Stomach (tissue), 9 donors: ENCODE measurements around the gene GALP. TPM values are rescaled to one million over a fixed set of nuclear protein-coding genes. Genes with fewer than 3 reads are reported as not detected.
"Not testable (repeated sequence)": the region's sequence is repeated elsewhere in the genome, so short reads cannot be mapped to it uniquely, and the experiment has no call there.

Source experiments
- DNase-seq, 2 donors: peaks; one replicate each; pipeline versions ENCODE4 v3.0.0 to v3.0.0-alpha.2; 2013 to 2019
- H3K27ac ChIP-seq, 5 donors: fragments of 200-600 bp in 4 of 5; sonication (generic) in 4 of 5; one replicate each; pipeline ENCODE4 v1.5.1; 2013 to 2019; ENCODE audit warnings: mild to moderate bottlenecking in 1 of 5, moderate library complexity in 1 of 5
- H3K27me3 ChIP-seq, 3 donors: fragments of 200-600 bp; sonication (generic); one replicate each; pipeline ENCODE4 v1.5.1; 2017 to 2019; ENCODE audit warnings: mixed run types in 1 of 3
- H3K36me3 ChIP-seq, 4 donors: fragments of 200-600 bp; sonication (generic); 1 replicate in 3 of 4; 2 replicates in 1 of 4; pipeline ENCODE4 v1.5.1; 2016 to 2019
- H3K4me1 ChIP-seq, 4 donors: fragments of 200-600 bp; sonication (generic); one replicate each; pipeline ENCODE4 v1.5.1; 2016 to 2019
- H3K4me3 ChIP-seq, 4 donors: fragments of 200-600 bp; sonication (generic) in 3 of 4; one replicate each; pipeline ENCODE4 v1.5.1; 2016 to 2019; ENCODE audit warnings: mild to moderate bottlenecking in 1 of 4
- H3K9me3 ChIP-seq, 4 donors: fragments of 200-600 bp; sonication (generic); one replicate each; pipeline ENCODE4 v1.5.1; 2016 to 2019
- CTCF ChIP-seq, 7 experiments: fragments of 450-650 bp in 4 of 7; fragments of 200-600 bp in 3 of 7; sonication (generic) in 3 of 7; IDR thresholded peaks; one replicate each; pipeline ENCODE4 v1.5.1; 2016 to 2019; ENCODE audit warnings: antibody characterized with exemption in 7 of 7, control low read depth in 2 of 7, mild to moderate bottlenecking in 1 of 7
- EP300 ChIP-seq: sonication (generic); formaldehyde crosslinking; IDR thresholded peaks from one replicate; pipeline ENCODE4 v1.6.1; 2017; ENCODE audit warnings: antibody characterized with exemption
- POLR2A ChIP-seq, 4 donors: fragments of 450-650 bp; IDR thresholded peaks; one replicate each; pipeline ENCODE4 v1.6.1; 2016; ENCODE audit warnings: antibody characterized with exemption in 4 of 4, control low read depth in 2 of 4, mild to moderate bottlenecking in 1 of 4, moderate library complexity in 1 of 4
- POLR2AphosphoS5 ChIP-seq, 3 donors: sonication (generic); formaldehyde crosslinking; IDR thresholded peaks; one replicate each; pipeline ENCODE4 v1.6.1; 2016; ENCODE audit warnings: antibody characterized with exemption in 3 of 3
- WGBS, 5 donors: extraction: QIAGEN DNeasy Blood & Tissue Kit in 3 of 5; methylation state at CpG; one replicate each; pipeline versions ENCODE4 v1.1.5 to v1.1.7; 2013 to 2018; 5-methylcytosine and 5-hydroxymethylcytosine counted together
- intact Hi-C: fragments of 100-400 bp; cut with DNase I; formaldehyde crosslinking; loops from one replicate; pipeline ENCODE4 v1.15.1; 2023; ENCODE audit warnings: low total_unique reads
- polyA plus RNA-seq, 3 donors: library from polyadenylated mRNA; stranded (reverse); fragments of 200-250 nt; gene quantifications; one replicate each; pipeline ENCODE4 v1.2.3, GENCODE V29; 2013
- total RNA-seq, 5 donors: library from RNA; depleted of rRNA; stranded (reverse); fragments of >200 nt; gene quantifications; one replicate each; pipeline versions ENCODE4 v1.1.0 to v1.2.3, GENCODE V29; 2014 to 2016
- donor health status: healthy with polysubstance abuse.
- donor health status: Bipolar disorder and iron deficiency.
- donor health status: healthy.

GALP gene
- total and polyA plus RNA-seq, 8 donors: not detected

- intact Hi-C loops: no loop called here
Measured at GRCh38 chr19:56191711-56192110, 15.9 kb downstream of the GALP start.

GRCh38 chr19:56193981-56194640 is 18.3 kb downstream of the GALP start:
- Histone ChIP-seq H3K4me1 (no peaks in the 10 kb centered on the region), H3K9me3 (no peaks in the 10 kb centered on the region), H3K4me3 (no peak overlapping the region), H3K27me3 (peaks cover 0 to 13% (median 0%) of the 10 kb centered on the region in 3 donors), H3K27ac (no peak overlapping the region), H3K36me3 (no peaks in the 10 kb centered on the region)
- no peak for DNase-seq
- WGBS, 5 donors: 80 to 91% (median 89%) methylated on average over 12 of the region's 12 CpGs
- intact Hi-C loops: no loop called here
- no peak for TF ChIP-seq CTCF (IDR thresholded peaks at IDR 0.05)
- TF ChIP-seq POLR2A (IDR thresholded peaks at IDR 0.05): no peak
- TF ChIP-seq POLR2AphosphoS5 (IDR thresholded peaks at IDR 0.05): no peak
- no peak for TF ChIP-seq EP300

More at GRCh38 chr19:56191711-56192110, 15.9 kb downstream of the GALP start:
- no peaks in the 10 kb centered on the region for H3K4me1 ChIP-seq
- H3K27me3 ChIP-seq: peaks cover 0 to 24% (median 0%) of the 10 kb centered on the region in 3 donors
- no peaks in the 10 kb centered on the region for H3K9me3 ChIP-seq
- WGBS, 5 donors: 79 to 84% (median 83%) methylated on average over 10 of the region's 10 CpGs
- DNase-seq: no peak
- no peak overlapping the region for H3K27ac ChIP-seq
- H3K36me3 ChIP-seq: no peaks in the 10 kb centered on the region
- H3K4me3 ChIP-seq: no peak overlapping the region
- no peak for TF ChIP-seq EP300
- no peak for TF ChIP-seq CTCF (IDR thresholded peaks at IDR 0.05)
- TF ChIP-seq POLR2AphosphoS5 (IDR thresholded peaks at IDR 0.05): no peak
- no peak for TF ChIP-seq POLR2A (IDR thresholded peaks at IDR 0.05)

GRCh38 chr19:56197646-56198045 is 21.8 kb downstream of the GALP start, which contains the start of gene ZSCAN5B:
Gene ZSCAN5B (minus strand): TSS chr19:56197783. CDS start chr19:56193052, 4,731 bp downstream.
- DNase-seq, H3K4me3 ChIP-seq, H3K36me3 ChIP-seq, H3K9me3 ChIP-seq, H3K27ac ChIP-seq, H3K4me1 ChIP-seq, intact Hi-C loops: not testable (repeated sequence)
- peaks cover 0 to 13% (median 0%) of the 10 kb centered on the region in 3 donors for H3K27me3 ChIP-seq
- WGBS, 5 donors: 84 to 90% (median 86%) methylated on average over 20 to 23 of the region's 23 CpGs

- Histone ChIP-seq H3K27me3 (peaks cover 0 to 8% (median 0%) of the 10 kb centered on the region in 3 donors), H3K4me1 (no peaks in the 10 kb centered on the region), H3K36me3 (no peaks in the 10 kb centered on the region), H3K4me3 (no peak overlapping the region), H3K27ac (no peak overlapping the region), H3K9me3 (no peaks in the 10 kb centered on the region)
- DNase-seq: no peak
- intact Hi-C loops: no loop called here
- 53 to 73% (median 65%) methylated on average over 7 of the region's 7 CpGs for WGBS, 5 donors
- TF ChIP-seq POLR2AphosphoS5 (IDR thresholded peaks at IDR 0.05) (no peak), CTCF (IDR thresholded peaks at IDR 0.05) (no peak), POLR2A (IDR thresholded peaks at IDR 0.05) (no peak), EP300 (no peak)
Measured at GRCh38 chr19:56199687-56200086, 23.9 kb downstream of the GALP start.

GRCh38 chr19:56201973-56202372 is 26.2 kb downstream of the GALP start, which contains the start of gene ZSCAN5C:
Gene ZSCAN5C (plus strand): TSS chr19:56202273. CDS start chr19:56205914, 3,641 bp downstream.
- TF ChIP-seq EP300 (no peak), POLR2AphosphoS5 (IDR thresholded peaks at IDR 0.05) (no peak), POLR2A (IDR thresholded peaks at IDR 0.05) (no peak), CTCF (IDR thresholded peaks at IDR 0.05) (no peak)
- DNase-seq: no peak

GRCh38 chr19:56207581-56207980 is 31.8 kb downstream of the GALP start:
- WGBS, 5 donors: 59 to 80% (median 75%) methylated on average over 5 of the region's 5 CpGs
- intact Hi-C loops, DNase-seq, H3K27ac ChIP-seq, H3K36me3 ChIP-seq, H3K4me1 ChIP-seq, H3K27me3 ChIP-seq, H3K9me3 ChIP-seq, H3K4me3 ChIP-seq: not testable (repeated sequence)

More at GRCh38 chr19:56201973-56202372, 26.2 kb downstream of the GALP start, which contains the start of gene ZSCAN5C:
- H3K27me3 ChIP-seq: peaks cover 0 to 3% (median 0%) of the 10 kb centered on the region in 3 donors
- no peaks in the 10 kb centered on the region for H3K4me1 ChIP-seq
- 48 to 67% (median 58%) methylated on average over 3 of the region's 3 CpGs for WGBS, 5 donors
- H3K36me3 ChIP-seq: no peaks in the 10 kb centered on the region
- no peak within 1 kb of the TSS for H3K4me3 ChIP-seq
- no peaks in the 10 kb centered on the region for H3K9me3 ChIP-seq
- intact Hi-C loops: no loop called here
- H3K27ac ChIP-seq: no peak within 1 kb of the TSS
